K562 (cell line): ENCODE results near the gene CFAP54.

Source experiments
- ESRRA ChIP-seq: fragments of 450-650 bp; IDR thresholded peaks from 2 replicates; pipeline ENCODE4 v1.6.1; 2014; ENCODE audit warnings: low read depth, mild to moderate bottlenecking, moderate library complexity, borderline replicate concordance
- EZH2 ChIP-seq: IDR thresholded peaks from 2 replicates; pipeline ENCODE4 v1.6.1; 2012; ENCODE audit warnings: low read depth, mild to moderate bottlenecking, inconsistent platforms, low read length, borderline replicate concordance
- GTF2A2 ChIP-seq: IDR thresholded peaks from 2 replicates; pipeline ENCODE4 v1.6.1; 2016; ENCODE audit warnings: mild to moderate bottlenecking, missing genetic modification characterization, missing compliant biosample characterization
- HIVEP1 ChIP-seq: fragments of 250-450 bp; sonication (Bioruptor Pico); IDR thresholded peaks from 2 replicates; pipeline ENCODE4 v1.4.0; 2020; ENCODE audit warnings: mild to moderate bottlenecking
- JUN ChIP-seq, 2 experiments: sonication (generic) in 1 of 2; formaldehyde crosslinking in 1 of 2; IDR thresholded peaks; 2 replicates each; pipeline versions ENCODE4 v1.6.1 to v1.8.0; 2012 to 2022; ENCODE audit warnings: borderline replicate concordance in 2 of 2, mild to moderate bottlenecking in 2 of 2, improper control_type of control experiment in 1 of 2, low read depth in 1 of 2, low read length in 1 of 2, missing genetic modification reagents in 1 of 2
- REST ChIP-seq, 2 experiments: fragments of 450-650 bp; formaldehyde crosslinking in 1 of 2; IDR thresholded peaks; 2 replicates each; pipeline versions ENCODE4 v1.4.0 to v1.6.1; 2014 to 2020; ENCODE audit warnings: mild to moderate bottlenecking in 2 of 2, borderline replicate concordance in 1 of 2, low read depth in 1 of 2
- USF2 ChIP-seq: sonication (generic); formaldehyde crosslinking; IDR thresholded peaks from 2 replicates; pipeline ENCODE4 v1.5.0; 2020; ENCODE audit warnings: missing genetic modification reagents
- ZEB2 ChIP-seq: fragments of 450-650 bp; IDR thresholded peaks from 2 replicates; pipeline ENCODE4 v1.6.1; 2016
- ZNF766 ChIP-seq: fragments of 200-800 bp; sonication (Bioruptor generic); conservative IDR thresholded peaks from 2 replicates; pipeline ENCODE4 v1.6.1; 2016; ENCODE audit warnings: missing genetic modification characterization, missing compliant biosample characterization

- TF ChIP-seq REST (IDR thresholded peaks at IDR 0.05; ENCODE audit: borderline replicate concordance) (no peak), REST (CRISPR knock-in tag; IDR thresholded peaks at IDR 0.05; ENCODE audit: low read depth) (no peak), ZEB2 (no peak), HIVEP1 (CRISPR knock-in tag) (no peak), JUN (IDR thresholded peaks at IDR 0.05; ENCODE audit: borderline replicate concordance, low read depth, low read length) (no peak), JUN (CRISPR knock-in tag; IDR thresholded peaks at IDR 0.05; ENCODE audit: borderline replicate concordance) (no peak), EZH2 (no peak), USF2 (CRISPR knock-in tag) (no peak), ZNF766 (CRISPR knock-in tag) (no peak), ESRRA (no peak), GTF2A2 (tag) (no peak)
These were observed 368.8 kb downstream of the CFAP54 start for GRCh38 chr12:96858162-96858561.
